H1 (cell line): ENCODE measurements around the gene RAD50.

Experiments
- CEBPB ChIP-seq: IDR thresholded peaks from 2 replicates; pipeline ENCODE4 v1.6.1; 2012; ENCODE audit warnings: low read depth, low read length
- CTCF ChIP-seq, 3 experiments: IDR thresholded peaks; 1 replicate in 2 of 3; 2 replicates in 1 of 3; pipeline versions ENCODE4 v1.5.1 to v1.6.1; 2011; ENCODE audit warnings: low read length in 3 of 3, mild to moderate bottlenecking in 3 of 3, inconsistent platforms in 2 of 3, low read depth in 1 of 3, moderate library complexity in 1 of 3; ENCODE audit not compliant: insufficient read depth in 1 of 3; ENCODE audit errors: control extremely low read depth in 1 of 3
- EZH2 ChIP-seq: fragments of 200-600 bp; sonication (generic); IDR thresholded peaks from 2 replicates; pipeline ENCODE4 v1.7.1; 2012; ENCODE audit warnings: low read depth, mild to moderate bottlenecking, moderate library complexity, low read length, inconsistent platforms; ENCODE audit not compliant: severe bottlenecking
- GTF2F1 ChIP-seq: IDR thresholded peaks from 2 replicates; pipeline ENCODE4 v1.6.1; 2012; ENCODE audit warnings: low read depth, low read length, improper control_type of control experiment, borderline replicate concordance
- HDAC2 ChIP-seq, 2 experiments: fragments of 300-600 bp in 1 of 2; sonication (generic) in 1 of 2; IDR thresholded peaks; 2 replicates each; pipeline ENCODE4 v1.6.1; 2011 to 2012; ENCODE audit warnings: low read depth in 2 of 2, low read length in 2 of 2, mild to moderate bottlenecking in 2 of 2, moderate library complexity in 2 of 2, borderline replicate concordance in 1 of 2, inconsistent platforms in 1 of 2
- JUN ChIP-seq: IDR thresholded peaks from 2 replicates; pipeline ENCODE4 v1.6.1; 2011; ENCODE audit warnings: low read depth, mild to moderate bottlenecking, improper control_type of control experiment, low read length
- KDM1A ChIP-seq: fragments of 200-600, 300-600 bp; sonication (generic); IDR thresholded peaks from 2 replicates; pipeline ENCODE4 v1.7.1; 2016; ENCODE audit warnings: mild to moderate bottlenecking, low read length, borderline replicate concordance
- POLR2A ChIP-seq, 2 experiments: IDR thresholded peaks; 1 replicate in 1 of 2; 2 replicates in 1 of 2; pipeline ENCODE4 v1.6.1; 2011; ENCODE audit warnings: low read depth in 2 of 2, low read length in 2 of 2, mild to moderate bottlenecking in 2 of 2; ENCODE audit errors: control extremely low read depth in 1 of 2
- POLR2AphosphoS5 ChIP-seq: IDR thresholded peaks from 2 replicates; pipeline ENCODE4 v1.6.1; 2011; ENCODE audit warnings: low read depth, low read length
- SIX5 ChIP-seq: IDR thresholded peaks from 2 replicates; pipeline ENCODE4 v1.6.1; 2011; ENCODE audit warnings: mild to moderate bottlenecking, low read depth, low read length
- SUZ12 ChIP-seq: fragments of 200-600 bp; sonication (generic); IDR thresholded peaks from 2 replicates; pipeline ENCODE4 v1.6.1; 2012; ENCODE audit warnings: mild to moderate bottlenecking, inconsistent platforms, low read length, moderate library complexity, mixed read lengths
- TAF1 ChIP-seq: IDR thresholded peaks from 2 replicates; pipeline ENCODE4 v1.6.1; 2011; ENCODE audit warnings: mild to moderate bottlenecking, low read depth, low read length
- TBP ChIP-seq: IDR thresholded peaks from 2 replicates; pipeline ENCODE4 v1.6.1; 2011; ENCODE audit warnings: low read depth, low read length, improper control_type of control experiment

GRCh38 chr5:132646583-132647266 is 89.9 kb downstream of the RAD50 start:
- TF ChIP-seq CTCF (IDR thresholded peaks at IDR 0.05; ENCODE audit: control extremely low read depth in 1 of 3, insufficient read depth in 1 of 3, low read depth in 1 of 3, low read length in 3 of 3) (no peak), TAF1 (no peak), POLR2A (IDR thresholded peaks at IDR 0.05; ENCODE audit: control extremely low read depth in 1 of 2, low read depth in 2 of 2, low read length in 2 of 2) (no peak), SIX5 (no peak), HDAC2 (IDR thresholded peaks at IDR 0.05; ENCODE audit: borderline replicate concordance in 1 of 2, low read depth in 2 of 2, low read length in 2 of 2) (no peak), JUN (no peak), TBP (no peak), POLR2AphosphoS5 (no peak), GTF2F1 (no peak), CEBPB (no peak), KDM1A (no peak), EZH2 (no peak), SUZ12 (no peak)
